Mesendoderm (in vitro differentiated cells): ENCODE measurements around the gene RGN.

ENCODE experiments used
- DNase-seq: peaks from one replicate; pipeline ENCODE4 v3.0.0; 2013
- H2AK5ac ChIP-seq: 2 replicates; pipeline ENCODE4 v1.6.1; 2013; ENCODE audit warnings: low read length, inconsistent platforms
- H2BK120ac ChIP-seq: 2 replicates; pipeline ENCODE4 v1.6.1; 2013; ENCODE audit warnings: low read depth, mild to moderate bottlenecking, low read length, moderate library complexity, mixed read lengths
- H2BK15ac ChIP-seq: replicated peaks from 2 replicates; pipeline ENCODE4 v1.6.1; 2013; ENCODE audit warnings: low read depth, mild to moderate bottlenecking, moderate library complexity
- H2BK5ac ChIP-seq: 2 replicates; pipeline ENCODE4 v1.6.1; 2013; ENCODE audit warnings: low read length, inconsistent platforms
- H3K18ac ChIP-seq: 2 replicates; pipeline ENCODE4 v1.6.1; 2013; ENCODE audit warnings: mild to moderate bottlenecking, low read length, mixed read lengths
- H3K23ac ChIP-seq: one replicate; pipeline ENCODE4 v1.6.1; 2013; ENCODE audit warnings: low read length
- H3K27ac ChIP-seq: 2 replicates; pipeline ENCODE4 v1.5.1; 2013; ENCODE audit warnings: low read depth, mild to moderate bottlenecking, inconsistent platforms, low read length, moderate library complexity
- H3K27me3 ChIP-seq: 2 replicates; pipeline ENCODE4 v1.6.1; 2013; ENCODE audit warnings: low read length, control low read depth, mild to moderate bottlenecking, inconsistent platforms; ENCODE audit not compliant: insufficient read depth, poor library complexity
- H3K36me3 ChIP-seq: 2 replicates; pipeline ENCODE4 v1.6.1; 2013; ENCODE audit warnings: low read length, inconsistent platforms; ENCODE audit not compliant: control insufficient read depth, insufficient read depth
- H3K4ac ChIP-seq: one replicate; pipeline ENCODE4 v1.6.1; 2013; ENCODE audit warnings: low read depth, mild to moderate bottlenecking, low read length, moderate library complexity
- H3K4me1 ChIP-seq: 2 replicates; pipeline ENCODE4 v1.6.1; 2013; ENCODE audit warnings: low read depth, low read length, inconsistent platforms; ENCODE audit not compliant: control insufficient read depth
- H3K4me2 ChIP-seq: 2 replicates; pipeline ENCODE4 v1.6.1; 2013; ENCODE audit warnings: low read length
- H3K4me3 ChIP-seq: 2 replicates; pipeline ENCODE4 v1.5.1; 2013; ENCODE audit warnings: mild to moderate bottlenecking, low read length
- H3K56ac ChIP-seq: one replicate; pipeline ENCODE4 v1.6.1; 2013; ENCODE audit warnings: low read length
- H3K79me1 ChIP-seq: 2 replicates; pipeline ENCODE4 v1.6.1; 2013; ENCODE audit warnings: low read length, inconsistent platforms
- H3K79me2 ChIP-seq: 2 replicates; pipeline ENCODE4 v1.6.1; 2013; ENCODE audit warnings: mild to moderate bottlenecking, low read length; ENCODE audit not compliant: control insufficient read depth, insufficient read depth
- H3K9ac ChIP-seq: 2 replicates; pipeline ENCODE4 v1.6.1; 2013; ENCODE audit warnings: low read length, inconsistent platforms
- H4K5ac ChIP-seq: one replicate; pipeline ENCODE4 v1.6.1; 2013; ENCODE audit warnings: low read length
- H4K8ac ChIP-seq: one replicate; pipeline ENCODE4 v1.6.1; 2013; ENCODE audit warnings: low read depth, mild to moderate bottlenecking, control low read depth, low read length, moderate library complexity
- WGBS: extraction: QIAGEN DNeasy Blood & Tissue Kit; methylation state at CpG from one replicate; pipeline ENCODE4 v1.1.7; 2013; ENCODE audit warnings: low lambda C conversion rate, missing lambda C conversion rate; ENCODE audit not compliant: insufficient coverage; ENCODE audit errors: extremely low coverage; 5-methylcytosine and 5-hydroxymethylcytosine counted together

The RGN gene

GRCh38 chrX:47091149-47091775 is 13.0 kb downstream of the RGN start:
- WGBS = no CpG with 5 or more reads among the region's 4 CpGs
- H3K36me3 ChIP-seq = no peaks in the 10 kb centered on the region

GRCh38 chrX:47093248-47093647 is 15.0 kb downstream of the RGN start:
- H3K36me3 ChIP-seq = no peaks in the 10 kb centered on the region
- no peaks in the 10 kb centered on the region for H3K79me1 ChIP-seq
- H3K9ac ChIP-seq = no peak overlapping the region
- H3K4ac ChIP-seq = no peak overlapping the region
- H4K5ac ChIP-seq = no peak overlapping the region
- H2BK15ac ChIP-seq = no peak overlapping the region
- no peak overlapping the region for H3K4me2 ChIP-seq
- H3K4me1 ChIP-seq = no peaks in the 10 kb centered on the region
- H3K27ac ChIP-seq = no peak overlapping the region
- no peaks in the 10 kb centered on the region for H3K79me2 ChIP-seq
- H3K27me3 ChIP-seq = no peaks in the 10 kb centered on the region
- no peak overlapping the region for H4K8ac ChIP-seq
- no peak overlapping the region for H2BK5ac ChIP-seq
- no peak overlapping the region for H2AK5ac ChIP-seq
- DNase-seq = no peak
- no peak overlapping the region for H2BK120ac ChIP-seq
- H3K56ac ChIP-seq = no peak overlapping the region
- no peak overlapping the region for H3K23ac ChIP-seq
- no peak overlapping the region for H3K18ac ChIP-seq
- WGBS = no CpG with 5 or more reads among the region's 1 CpG
- no peak overlapping the region for H3K4me3 ChIP-seq

More at GRCh38 chrX:47091149-47091775, 13.0 kb downstream of the RGN start:
- no peak overlapping the region for H3K9ac ChIP-seq
- no peak overlapping the region for H3K27ac ChIP-seq
- no peak overlapping the region for H3K18ac ChIP-seq
- H3K56ac ChIP-seq = no peak overlapping the region
- H3K4ac ChIP-seq = no peak overlapping the region
- H2BK15ac ChIP-seq = no peak overlapping the region
- H3K4me2 ChIP-seq = no peak overlapping the region
- H2AK5ac ChIP-seq = no peak overlapping the region
- no peak overlapping the region for H2BK5ac ChIP-seq
- H4K5ac ChIP-seq = no peak overlapping the region
- DNase-seq = no peak
- H3K23ac ChIP-seq = no peak overlapping the region
- H3K79me1 ChIP-seq = no peaks in the 10 kb centered on the region
- H2BK120ac ChIP-seq = no peak overlapping the region
- H3K4me3 ChIP-seq = no peak overlapping the region
- no peak overlapping the region for H4K8ac ChIP-seq
- H3K4me1 ChIP-seq = no peaks in the 10 kb centered on the region
- no peaks in the 10 kb centered on the region for H3K27me3 ChIP-seq
- H3K79me2 ChIP-seq = no peaks in the 10 kb centered on the region

- no peak overlapping the region for H3K27ac ChIP-seq
- no peak overlapping the region for H4K5ac ChIP-seq
- H3K56ac ChIP-seq = no peak overlapping the region
- H2BK120ac ChIP-seq = no peak overlapping the region
- no peaks in the 10 kb centered on the region for H3K4me1 ChIP-seq
- H2AK5ac ChIP-seq = no peak overlapping the region
- no peak overlapping the region for H2BK15ac ChIP-seq
- no peak overlapping the region for H2BK5ac ChIP-seq
- H3K4me3 ChIP-seq = no peak overlapping the region
- H3K79me2 ChIP-seq = no peaks in the 10 kb centered on the region
- WGBS = no CpG with 5 or more reads among the region's 11 CpGs
- no peak overlapping the region for H4K8ac ChIP-seq
- no peaks in the 10 kb centered on the region for H3K79me1 ChIP-seq
- DNase-seq = no peak
- no peaks in the 10 kb centered on the region for H3K27me3 ChIP-seq
- no peaks in the 10 kb centered on the region for H3K36me3 ChIP-seq
- no peak overlapping the region for H3K23ac ChIP-seq
- H3K9ac ChIP-seq = no peak overlapping the region
- H3K4me2 ChIP-seq = no peak overlapping the region
- no peak overlapping the region for H3K18ac ChIP-seq
- no peak overlapping the region for H3K4ac ChIP-seq
Measured at GRCh38 chrX:47093860-47094259, 15.6 kb downstream of the RGN start.

GRCh38 chrX:47097018-47097417 is 18.8 kb downstream of the RGN start:
- Histone ChIP-seq H2BK5ac (no peak overlapping the region), H3K36me3 (no peaks in the 10 kb centered on the region), H3K4me1 (no peaks in the 10 kb centered on the region), H4K5ac (no peak overlapping the region), H3K18ac (no peak overlapping the region), H2BK15ac (no peak overlapping the region), H3K27ac (no peak overlapping the region), H3K79me1 (no peaks in the 10 kb centered on the region), H3K79me2 (no peaks in the 10 kb centered on the region), H2BK120ac (no peak overlapping the region), H3K56ac (no peak overlapping the region), H3K4me3 (no peak overlapping the region), H3K27me3 (no peaks in the 10 kb centered on the region), H2AK5ac (no peak overlapping the region), H3K9ac (no peak overlapping the region), H4K8ac (no peak overlapping the region), H3K23ac (no peak overlapping the region), H3K4ac (no peak overlapping the region), H3K4me2 (no peak overlapping the region)
- WGBS = no CpG with 5 or more reads among the region's 4 CpGs
- no peak for DNase-seq

- H3K79me2 ChIP-seq = no peaks in the 10 kb centered on the region
- H3K4ac ChIP-seq = no peak overlapping the region
- H3K27ac ChIP-seq = no peak overlapping the region
- H4K8ac ChIP-seq = no peak overlapping the region
- H3K18ac ChIP-seq = no peak overlapping the region
- WGBS = no CpG with 5 or more reads among the region's 2 CpGs
- no peak overlapping the region for H3K23ac ChIP-seq
- H3K36me3 ChIP-seq = no peaks in the 10 kb centered on the region
- no peak overlapping the region for H4K5ac ChIP-seq
- no peaks in the 10 kb centered on the region for H3K79me1 ChIP-seq
- no peak overlapping the region for H2BK120ac ChIP-seq
- H3K9ac ChIP-seq = no peak overlapping the region
- no peak for DNase-seq
- H3K27me3 ChIP-seq = no peaks in the 10 kb centered on the region
- no peaks in the 10 kb centered on the region for H3K4me1 ChIP-seq
- no peak overlapping the region for H3K4me2 ChIP-seq
- H3K56ac ChIP-seq = no peak overlapping the region
- no peak overlapping the region for H2BK5ac ChIP-seq
- H2BK15ac ChIP-seq = no peak overlapping the region
- H2AK5ac ChIP-seq = no peak overlapping the region
- H3K4me3 ChIP-seq = no peak overlapping the region
Measured at GRCh38 chrX:47098338-47099094, 20.3 kb downstream of the RGN start.
